HepG2 (cell line): ENCODE results near the gene ADGRF4. TPM values are rescaled to one million over a fixed set of nuclear protein-coding genes. Genes with fewer than 3 reads are reported as not detected.

Source experiments
- ARNT2 ChIP-seq: sonication (generic); formaldehyde crosslinking; IDR thresholded peaks from 2 replicates; pipeline ENCODE4 v1.8.0; 2022; ENCODE audit warnings: mild to moderate bottlenecking, low read depth, missing genetic modification reagents, moderate library complexity
- ASH2L ChIP-seq: fragments of 300-600, 200-600 bp; sonication (generic); IDR thresholded peaks from 2 replicates; pipeline ENCODE4 v1.7.0; 2017; ENCODE audit warnings: low read depth, mild to moderate bottlenecking, moderate library complexity, mixed read lengths, low read length; ENCODE audit not compliant: insufficient read length
- GFI1 ChIP-seq: sonication (generic); formaldehyde crosslinking; IDR thresholded peaks from 2 replicates; pipeline ENCODE4 v1.5.0; 2020; ENCODE audit warnings: missing genetic modification reagents, mild to moderate bottlenecking, borderline replicate concordance
- GTF3A ChIP-seq: sonication (generic); formaldehyde crosslinking; conservative IDR thresholded peaks from 2 replicates; pipeline ENCODE4 v1.4.0; 2020; ENCODE audit warnings: mild to moderate bottlenecking, missing genetic modification reagents
- NFE2L1 ChIP-seq: sonication (generic); formaldehyde crosslinking; IDR thresholded peaks from 2 replicates; pipeline ENCODE4 v1.4.0; 2020; ENCODE audit warnings: missing genetic modification reagents, mild to moderate bottlenecking, borderline replicate concordance
- PAF1 ChIP-seq: IDR thresholded peaks from 2 replicates; pipeline ENCODE4 v1.6.1; 2016; ENCODE audit warnings: missing genetic modification reagents, missing compliant biosample characterization
- POLR2AphosphoS5 ChIP-seq: IDR thresholded peaks from 2 replicates; pipeline ENCODE4 v1.6.1; 2012; ENCODE audit warnings: low read depth, low read length
- SIX1 ChIP-seq: sonication (generic); formaldehyde crosslinking; IDR thresholded peaks from 2 replicates; pipeline ENCODE4 v1.4.0; 2020; ENCODE audit warnings: missing genetic modification reagents, borderline replicate concordance
- ZNF430 ChIP-seq: sonication (generic); formaldehyde crosslinking; IDR thresholded peaks from 2 replicates; pipeline ENCODE4 v1.9.0; 2021; ENCODE audit warnings: mild to moderate bottlenecking, missing genetic modification reagents
- ZNF567 ChIP-seq: sonication (generic); formaldehyde crosslinking; IDR thresholded peaks from 2 replicates; pipeline ENCODE4 v1.8.1; 2023; ENCODE audit warnings: mild to moderate bottlenecking, missing genetic modification reagents, borderline replicate concordance
- polyA plus RNA-seq, 8 experiments: library from polyadenylated mRNA; depleted of rRNA in 3 of 8; stranded (reverse) in 7 of 8; unstranded in 1 of 8; fragments of >200 nt; fragmentation: Illumina TruSeq in 4 of 8; extraction: Trizol in 4 of 8; gene quantifications; 2 replicates each; pipeline versions ENCODE4 v1.2.1 to v1.2.3, GENCODE V29; 2011 to 2016; ENCODE audit warnings: low read depth in 4 of 8, missing spikeins in 1 of 8, mixed read lengths in 1 of 8; ENCODE audit not compliant: insufficient read depth in 1 of 8
- total RNA-seq, 5 experiments: library from RNA; depleted of rRNA; stranded (reverse); fragments of >200 nt; fragmentation: Illumina TruSeq; extraction: Trizol; gene quantifications; 2 replicates each; pipeline ENCODE4 v1.2.3, GENCODE V29; 2016; ENCODE audit warnings: low read depth in 1 of 5
- TF ChIP-seq, protein P1 (sequence below): sonication (generic); formaldehyde crosslinking; IDR thresholded peaks from 2 replicates; pipeline ENCODE4 v1.5.1; 2020; ENCODE audit warnings: mild to moderate bottlenecking, moderate library complexity, missing genetic modification reagents
- TF ChIP-seq, protein P2 (sequence below): sonication (generic); formaldehyde crosslinking; IDR thresholded peaks from 2 replicates; pipeline ENCODE4 v1.9.0; 2021; ENCODE audit warnings: mild to moderate bottlenecking, missing genetic modification reagents

ADGRF4 gene
- total and polyA plus RNA-seq, 2 of the 13 experiments (the other 11 are each of a cell fraction or from before 2014, with no cell fraction given): 0.01 TPM; not detected in 1

GRCh38 chr6:47700596-47700995 is 2.2 kb downstream of the ADGRF4 start (continued):
- TF ChIP-seq, protein P1, sequence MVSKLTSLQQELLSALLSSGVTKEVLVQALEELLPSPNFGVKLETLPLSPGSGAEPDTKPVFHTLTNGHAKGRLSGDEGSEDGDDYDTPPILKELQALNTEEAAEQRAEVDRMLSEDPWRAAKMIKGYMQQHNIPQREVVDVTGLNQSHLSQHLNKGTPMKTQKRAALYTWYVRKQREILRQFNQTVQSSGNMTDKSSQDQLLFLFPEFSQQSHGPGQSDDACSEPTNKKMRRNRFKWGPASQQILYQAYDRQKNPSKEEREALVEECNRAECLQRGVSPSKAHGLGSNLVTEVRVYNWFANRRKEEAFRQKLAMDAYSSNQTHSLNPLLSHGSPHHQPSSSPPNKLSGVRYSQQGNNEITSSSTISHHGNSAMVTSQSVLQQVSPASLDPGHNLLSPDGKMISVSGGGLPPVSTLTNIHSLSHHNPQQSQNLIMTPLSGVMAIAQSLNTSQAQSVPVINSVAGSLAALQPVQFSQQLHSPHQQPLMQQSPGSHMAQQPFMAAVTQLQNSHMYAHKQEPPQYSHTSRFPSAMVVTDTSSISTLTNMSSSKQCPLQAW (CRISPR knock-in tag): no peak
- TF ChIP-seq GTF3A (CRISPR knock-in tag) (no peak), NFE2L1 (no peak), POLR2AphosphoS5 (no peak), ZNF567 (CRISPR knock-in tag) (no peak), ASH2L (no peak), PAF1 (no peak), ARNT2 (no peak), SIX1 (no peak), GFI1 (no peak), ZNF430 (no peak)
- TF ChIP-seq, protein P2, sequence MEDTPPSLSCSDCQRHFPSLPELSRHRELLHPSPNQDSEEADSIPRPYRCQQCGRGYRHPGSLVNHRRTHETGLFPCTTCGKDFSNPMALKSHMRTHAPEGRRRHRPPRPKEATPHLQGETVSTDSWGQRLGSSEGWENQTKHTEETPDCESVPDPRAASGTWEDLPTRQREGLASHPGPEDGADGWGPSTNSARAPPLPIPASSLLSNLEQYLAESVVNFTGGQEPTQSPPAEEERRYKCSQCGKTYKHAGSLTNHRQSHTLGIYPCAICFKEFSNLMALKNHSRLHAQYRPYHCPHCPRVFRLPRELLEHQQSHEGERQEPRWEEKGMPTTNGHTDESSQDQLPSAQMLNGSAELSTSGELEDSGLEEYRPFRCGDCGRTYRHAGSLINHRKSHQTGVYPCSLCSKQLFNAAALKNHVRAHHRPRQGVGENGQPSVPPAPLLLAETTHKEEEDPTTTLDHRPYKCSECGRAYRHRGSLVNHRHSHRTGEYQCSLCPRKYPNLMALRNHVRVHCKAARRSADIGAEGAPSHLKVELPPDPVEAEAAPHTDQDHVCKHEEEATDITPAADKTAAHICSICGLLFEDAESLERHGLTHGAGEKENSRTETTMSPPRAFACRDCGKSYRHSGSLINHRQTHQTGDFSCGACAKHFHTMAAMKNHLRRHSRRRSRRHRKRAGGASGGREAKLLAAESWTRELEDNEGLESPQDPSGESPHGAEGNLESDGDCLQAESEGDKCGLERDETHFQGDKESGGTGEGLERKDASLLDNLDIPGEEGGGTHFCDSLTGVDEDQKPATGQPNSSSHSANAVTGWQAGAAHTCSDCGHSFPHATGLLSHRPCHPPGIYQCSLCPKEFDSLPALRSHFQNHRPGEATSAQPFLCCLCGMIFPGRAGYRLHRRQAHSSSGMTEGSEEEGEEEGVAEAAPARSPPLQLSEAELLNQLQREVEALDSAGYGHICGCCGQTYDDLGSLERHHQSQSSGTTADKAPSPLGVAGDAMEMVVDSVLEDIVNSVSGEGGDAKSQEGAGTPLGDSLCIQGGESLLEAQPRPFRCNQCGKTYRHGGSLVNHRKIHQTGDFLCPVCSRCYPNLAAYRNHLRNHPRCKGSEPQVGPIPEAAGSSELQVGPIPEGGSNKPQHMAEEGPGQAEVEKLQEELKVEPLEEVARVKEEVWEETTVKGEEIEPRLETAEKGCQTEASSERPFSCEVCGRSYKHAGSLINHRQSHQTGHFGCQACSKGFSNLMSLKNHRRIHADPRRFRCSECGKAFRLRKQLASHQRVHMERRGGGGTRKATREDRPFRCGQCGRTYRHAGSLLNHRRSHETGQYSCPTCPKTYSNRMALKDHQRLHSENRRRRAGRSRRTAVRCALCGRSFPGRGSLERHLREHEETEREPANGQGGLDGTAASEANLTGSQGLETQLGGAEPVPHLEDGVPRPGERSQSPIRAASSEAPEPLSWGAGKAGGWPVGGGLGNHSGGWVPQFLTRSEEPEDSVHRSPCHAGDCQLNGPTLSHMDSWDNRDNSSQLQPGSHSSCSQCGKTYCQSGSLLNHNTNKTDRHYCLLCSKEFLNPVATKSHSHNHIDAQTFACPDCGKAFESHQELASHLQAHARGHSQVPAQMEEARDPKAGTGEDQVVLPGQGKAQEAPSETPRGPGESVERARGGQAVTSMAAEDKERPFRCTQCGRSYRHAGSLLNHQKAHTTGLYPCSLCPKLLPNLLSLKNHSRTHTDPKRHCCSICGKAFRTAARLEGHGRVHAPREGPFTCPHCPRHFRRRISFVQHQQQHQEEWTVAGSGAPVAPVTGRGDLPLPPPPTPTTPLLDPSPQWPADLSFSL: no peak
